ENCODE results near the gene PPL.
"Not testable (repeated sequence)": the region's sequence is repeated elsewhere in the genome, so short reads cannot be mapped to it uniquely, and the experiment has no call there.

The PPL gene

DNA sequence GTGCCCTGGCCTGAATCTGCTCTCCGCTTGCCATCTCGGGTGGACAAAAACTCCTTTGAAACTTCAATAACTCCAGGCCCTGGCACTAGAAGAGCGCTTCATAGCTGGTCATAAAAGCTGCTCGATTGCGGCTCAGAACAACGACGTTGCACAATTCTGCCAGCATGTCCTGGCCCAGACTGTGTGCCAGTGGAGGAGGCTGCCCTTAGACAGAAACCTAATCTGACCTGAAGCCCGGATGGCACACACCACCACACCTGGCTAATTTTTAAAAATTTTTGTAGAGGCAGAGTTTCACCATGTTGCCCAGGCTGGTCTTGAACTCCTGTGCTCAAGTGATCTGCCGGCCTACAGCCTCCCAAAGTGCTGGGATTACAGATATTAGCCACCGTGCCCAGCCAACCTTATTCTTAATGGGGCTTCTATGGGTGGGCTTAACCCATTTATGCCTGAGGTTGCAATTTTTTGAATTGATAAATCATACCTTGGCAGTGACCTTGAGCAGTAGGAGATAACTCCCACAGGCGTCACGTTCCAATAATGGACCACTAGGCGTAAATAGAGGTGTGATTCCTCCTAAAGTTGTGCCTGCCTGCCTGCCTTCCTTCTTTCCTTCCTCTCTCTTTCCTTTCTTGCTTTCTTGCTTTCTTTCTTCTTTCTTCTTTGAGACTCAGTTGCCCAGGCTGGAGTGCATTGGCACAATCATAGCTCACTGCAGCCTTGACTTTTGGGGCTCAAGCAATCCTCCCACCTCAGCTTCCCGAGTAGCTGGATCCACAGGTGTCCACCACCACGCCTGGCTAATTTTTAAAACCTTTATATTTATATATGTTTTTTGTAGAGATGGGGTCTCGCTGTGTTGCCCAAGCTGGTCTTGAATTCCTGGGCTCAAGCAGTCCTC is 1.1 kb upstream of the PPL start:
- H3K9me3 ChIP-seq (ENCODE audit: control insufficient read depth, low read length): no peaks in the 10 kb centered on the region
- H3K27me3 ChIP-seq (ENCODE audit: control insufficient read depth, insufficient read depth, low read length): peaks cover 8% of the 10 kb centered on the region
- H3K36me3 ChIP-seq (ENCODE audit: control insufficient read depth, insufficient read depth, low read length): no peaks in the 10 kb centered on the region
- H3K4me3 ChIP-seq (ENCODE audit: low read length): no peak overlapping the region
- H3K4me1 ChIP-seq (ENCODE audit: control insufficient read depth, insufficient read depth, low read length): peaks cover 41% of the 10 kb centered on the region
- H3K9ac ChIP-seq (ENCODE audit: low read length): peak overlapping the region; percentile 44

DNA sequence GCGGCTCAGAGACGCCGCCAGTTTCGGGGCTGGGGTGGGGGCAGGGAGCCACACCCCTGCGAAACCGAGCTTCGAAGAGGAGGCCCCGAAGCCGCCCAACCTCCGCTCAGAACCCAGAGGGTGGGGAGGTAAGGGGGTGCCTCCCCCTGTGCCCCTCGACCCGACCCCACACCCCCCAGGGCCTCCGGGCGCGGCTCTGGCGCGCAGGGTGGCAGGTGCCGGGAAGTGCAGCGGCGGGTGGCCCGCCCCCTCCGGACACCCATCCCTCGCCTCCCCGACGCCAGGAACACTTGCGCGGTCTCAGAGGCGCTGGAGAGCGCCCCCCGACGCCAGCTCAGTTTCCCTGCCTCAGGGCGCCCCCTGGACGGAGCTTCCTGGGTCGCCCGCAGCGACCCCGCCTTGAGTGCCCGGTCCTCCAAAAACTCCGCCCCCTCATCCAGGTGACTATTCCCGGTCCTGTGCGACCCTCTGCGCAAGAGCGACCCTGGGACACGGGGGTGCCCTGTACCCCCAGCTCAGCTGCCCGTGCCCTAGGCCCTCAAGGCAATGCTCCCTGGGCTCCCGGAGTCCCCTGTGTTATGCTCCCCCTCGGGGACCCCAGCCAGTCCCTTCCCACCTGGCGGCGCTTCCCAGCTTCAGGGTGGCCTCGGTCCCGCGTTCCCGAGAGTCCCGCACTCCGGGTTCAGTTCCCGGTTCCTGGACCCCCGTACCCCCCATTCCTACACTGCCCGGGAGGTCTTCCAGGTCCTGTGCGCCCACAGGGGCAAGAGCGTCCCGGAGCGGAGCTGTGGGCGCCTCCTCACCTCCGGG is 562 bp downstream of the PPL start:
- no peaks in the 10 kb centered on the region for H3K9me3 ChIP-seq (ENCODE audit: control insufficient read depth, low read length)
- peak overlapping the region; percentile 80 for H3K9ac ChIP-seq (ENCODE audit: low read length)
- H3K4me1 ChIP-seq (ENCODE audit: control insufficient read depth, insufficient read depth, low read length): peaks cover 33% of the 10 kb centered on the region
- H3K36me3 ChIP-seq (ENCODE audit: control insufficient read depth, insufficient read depth, low read length): no peaks in the 10 kb centered on the region
- peaks cover 8% of the 10 kb centered on the region for H3K27me3 ChIP-seq (ENCODE audit: control insufficient read depth, insufficient read depth, low read length)
- peak overlapping the region; percentile 89 for H3K4me3 ChIP-seq (ENCODE audit: low read length)

DNA sequence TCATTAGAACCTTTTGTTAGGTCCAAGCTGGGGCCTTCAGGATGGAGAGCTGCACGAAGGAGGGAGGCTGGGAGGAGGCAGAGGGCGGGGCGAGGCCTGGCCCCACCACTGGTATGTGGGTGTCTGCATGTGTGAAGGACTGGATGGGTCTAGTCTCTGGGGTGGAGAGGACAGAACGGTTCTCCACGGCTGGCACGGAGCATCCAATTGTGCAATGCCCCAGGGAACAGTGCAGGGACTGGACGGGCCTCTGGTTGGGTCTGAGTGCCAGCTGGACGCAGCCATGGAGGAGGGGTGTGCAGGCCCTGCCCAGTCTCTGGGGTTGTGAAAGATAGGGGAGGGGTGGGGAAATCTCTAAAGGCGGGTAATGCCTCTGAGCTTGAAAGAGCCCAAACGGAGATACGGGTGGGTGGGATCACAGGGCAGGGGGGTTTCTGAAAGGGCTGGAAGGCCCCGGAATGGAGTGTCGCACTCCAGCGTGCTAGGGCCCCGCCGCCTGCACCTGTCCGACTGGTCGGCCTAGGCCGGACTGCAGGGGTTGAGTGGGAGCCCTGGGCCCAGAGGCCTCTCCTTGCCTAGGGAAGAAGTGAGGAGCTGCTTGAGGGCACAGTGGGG is 1.6 kb downstream of the PPL start:
- Histone ChIP-seq H3K9ac (ENCODE audit: low read length) (peak overlapping the region; percentile 80), H3K4me3 (ENCODE audit: low read length) (peak overlapping the region; percentile 50), H3K36me3 (ENCODE audit: control insufficient read depth, insufficient read depth, low read length) (no peaks in the 10 kb centered on the region), H3K9me3 (ENCODE audit: control insufficient read depth, low read length) (no peaks in the 10 kb centered on the region), H3K27me3 (ENCODE audit: control insufficient read depth, insufficient read depth, low read length) (peaks cover 8% of the 10 kb centered on the region), H3K4me1 (ENCODE audit: control insufficient read depth, insufficient read depth, low read length) (peaks cover 33% of the 10 kb centered on the region)

DNA sequence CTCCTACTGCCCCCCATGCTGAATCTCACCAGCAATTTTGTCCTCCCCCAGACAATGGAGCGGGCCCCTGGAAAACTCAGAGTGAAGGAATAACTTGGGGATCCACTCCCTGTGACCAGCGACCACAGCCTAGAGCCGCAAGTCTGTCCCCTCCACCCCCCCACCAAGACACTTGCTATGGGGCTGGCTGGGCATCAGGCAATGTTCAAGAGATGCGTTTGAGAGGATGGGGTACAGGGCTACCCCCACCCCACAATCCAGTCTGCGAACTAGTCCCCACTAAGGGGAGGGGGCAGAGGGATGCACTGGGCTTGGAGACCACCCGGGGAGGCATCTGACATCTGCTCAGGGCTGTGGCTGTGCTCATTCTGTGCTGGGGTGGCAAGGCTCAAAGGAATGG is 2.4 kb downstream of the PPL start:
- H3K9me3 ChIP-seq (ENCODE audit: control insufficient read depth, low read length): no peaks in the 10 kb centered on the region
- no peak overlapping the region for H3K4me3 ChIP-seq (ENCODE audit: low read length)
- H3K9ac ChIP-seq (ENCODE audit: low read length): no peak overlapping the region
- no peaks in the 10 kb centered on the region for H3K36me3 ChIP-seq (ENCODE audit: control insufficient read depth, insufficient read depth, low read length)
- H3K27me3 ChIP-seq (ENCODE audit: control insufficient read depth, insufficient read depth, low read length): peaks cover 8% of the 10 kb centered on the region
- peaks cover 33% of the 10 kb centered on the region for H3K4me1 ChIP-seq (ENCODE audit: control insufficient read depth, insufficient read depth, low read length)

DNA sequence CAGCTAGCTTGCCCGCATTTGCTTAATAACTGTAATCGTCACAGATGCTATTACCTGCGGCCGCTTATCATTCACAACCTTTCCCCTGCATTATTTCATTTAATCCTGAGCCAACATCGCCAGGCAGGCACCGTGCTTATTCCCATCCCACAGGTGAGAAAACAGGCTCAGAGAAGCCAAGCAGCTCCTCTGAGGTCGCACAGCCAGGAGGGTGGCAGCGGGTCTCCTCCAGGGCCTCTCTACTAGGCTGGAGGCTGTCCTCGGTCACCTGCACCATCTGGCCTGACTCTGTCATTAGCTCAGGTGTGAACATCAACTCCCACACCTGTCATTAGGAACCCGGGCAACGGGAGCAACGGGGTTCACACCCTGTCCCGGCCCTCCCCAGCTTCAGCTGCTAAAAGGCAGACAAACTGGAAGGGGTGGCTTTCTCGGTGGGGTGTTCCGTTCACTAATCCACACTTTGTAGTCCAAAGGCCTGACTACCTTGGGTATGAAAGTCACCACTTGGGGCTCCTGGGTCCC is 3.0 kb downstream of the PPL start:
- Histone ChIP-seq H3K27me3 (ENCODE audit: control insufficient read depth, insufficient read depth, low read length) (peaks cover 8% of the 10 kb centered on the region), H3K9ac (ENCODE audit: low read length) (no peak overlapping the region), H3K9me3 (ENCODE audit: control insufficient read depth, low read length) (no peaks in the 10 kb centered on the region), H3K36me3 (ENCODE audit: control insufficient read depth, insufficient read depth, low read length) (no peaks in the 10 kb centered on the region), H3K4me1 (ENCODE audit: control insufficient read depth, insufficient read depth, low read length) (peaks cover 33% of the 10 kb centered on the region), H3K4me3 (ENCODE audit: low read length) (no peak overlapping the region)

DNA sequence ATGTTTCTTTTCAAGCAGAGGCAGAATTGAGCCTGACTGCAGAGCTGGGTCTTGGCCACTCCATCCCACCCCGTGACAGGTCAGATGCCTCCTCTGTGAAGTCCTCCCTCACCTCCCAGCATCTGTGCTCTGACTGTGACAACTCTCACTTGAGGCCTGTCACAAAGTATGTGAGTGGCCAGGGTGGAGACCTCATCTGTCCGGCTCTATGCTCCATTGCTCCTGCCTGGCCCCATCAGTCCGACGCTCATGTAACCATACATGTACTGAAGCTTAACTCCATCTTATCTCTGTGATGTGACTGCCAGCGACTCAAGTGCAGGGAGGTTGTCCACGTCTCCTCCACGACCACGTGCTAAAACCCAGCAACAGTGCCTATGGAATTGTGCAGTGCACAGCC is 3.5 kb downstream of the PPL start:
- Histone ChIP-seq H3K4me3 (ENCODE audit: low read length) (no peak overlapping the region), H3K27me3 (ENCODE audit: control insufficient read depth, insufficient read depth, low read length) (peaks cover 8% of the 10 kb centered on the region), H3K36me3 (ENCODE audit: control insufficient read depth, insufficient read depth, low read length) (no peaks in the 10 kb centered on the region), H3K4me1 (ENCODE audit: control insufficient read depth, insufficient read depth, low read length) (peaks cover 33% of the 10 kb centered on the region), H3K9me3 (ENCODE audit: control insufficient read depth, low read length) (no peaks in the 10 kb centered on the region), H3K9ac (ENCODE audit: low read length) (no peak overlapping the region)

DNA sequence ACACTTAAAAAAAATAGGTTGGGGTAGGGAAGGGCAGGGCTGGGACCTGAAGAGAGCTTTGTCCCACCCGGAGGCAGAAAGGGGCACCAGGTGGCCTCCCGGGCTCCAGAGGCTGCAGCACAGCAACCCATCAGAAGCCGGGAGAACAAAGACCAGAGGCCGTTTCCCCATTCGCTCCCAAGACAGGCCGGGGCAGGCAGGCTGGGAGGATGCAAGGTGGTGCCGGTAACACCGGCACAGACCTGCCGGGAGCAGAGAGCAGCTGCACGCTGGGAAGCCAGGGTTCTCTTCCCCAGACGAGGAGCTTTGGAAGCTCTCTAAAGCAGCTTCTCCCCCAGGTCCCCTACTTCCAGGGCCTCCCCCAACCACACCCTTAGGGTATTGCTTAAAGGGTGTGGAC is 5.6 kb downstream of the PPL start:
- no peaks in the 10 kb centered on the region for H3K36me3 ChIP-seq (ENCODE audit: control insufficient read depth, insufficient read depth, low read length)
- no peak overlapping the region for H3K4me3 ChIP-seq (ENCODE audit: low read length)
- H3K27me3 ChIP-seq (ENCODE audit: control insufficient read depth, insufficient read depth, low read length): peaks cover 4% of the 10 kb centered on the region
- H3K4me1 ChIP-seq (ENCODE audit: control insufficient read depth, insufficient read depth, low read length): peaks cover 22% of the 10 kb centered on the region
- no peak overlapping the region for H3K9ac ChIP-seq (ENCODE audit: low read length)
- H3K9me3 ChIP-seq (ENCODE audit: control insufficient read depth, low read length): peaks cover 6% of the 10 kb centered on the region

DNA sequence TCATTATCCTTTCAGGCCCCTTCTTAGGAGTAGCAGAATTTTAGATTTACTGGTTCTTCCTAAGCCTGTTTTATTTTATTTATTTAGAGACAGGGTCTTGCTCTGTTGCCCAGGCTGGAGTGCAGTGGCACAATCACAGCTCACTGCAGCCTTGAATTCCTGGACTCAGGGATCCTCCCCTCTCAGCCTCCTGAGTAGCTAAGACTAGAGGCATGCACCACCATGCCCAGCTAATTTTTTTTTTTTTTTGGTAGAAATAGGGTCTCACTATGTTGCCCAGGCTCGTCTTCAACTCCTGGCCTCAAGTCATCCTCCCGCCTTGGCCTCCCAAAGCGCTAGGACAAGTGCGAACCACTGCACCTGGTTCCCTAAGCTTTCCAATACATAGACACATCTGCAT is 7.3 kb downstream of the PPL start:
- not testable (repeated sequence) for H3K36me3 ChIP-seq (ENCODE audit: control insufficient read depth, insufficient read depth, low read length); H3K27me3 ChIP-seq (ENCODE audit: control insufficient read depth, insufficient read depth, low read length); H3K4me3 ChIP-seq (ENCODE audit: low read length); H3K9me3 ChIP-seq (ENCODE audit: control insufficient read depth, low read length); H3K9ac ChIP-seq (ENCODE audit: low read length)
- peaks cover 16% of the 10 kb centered on the region for H3K4me1 ChIP-seq (ENCODE audit: control insufficient read depth, insufficient read depth, low read length)

DNA sequence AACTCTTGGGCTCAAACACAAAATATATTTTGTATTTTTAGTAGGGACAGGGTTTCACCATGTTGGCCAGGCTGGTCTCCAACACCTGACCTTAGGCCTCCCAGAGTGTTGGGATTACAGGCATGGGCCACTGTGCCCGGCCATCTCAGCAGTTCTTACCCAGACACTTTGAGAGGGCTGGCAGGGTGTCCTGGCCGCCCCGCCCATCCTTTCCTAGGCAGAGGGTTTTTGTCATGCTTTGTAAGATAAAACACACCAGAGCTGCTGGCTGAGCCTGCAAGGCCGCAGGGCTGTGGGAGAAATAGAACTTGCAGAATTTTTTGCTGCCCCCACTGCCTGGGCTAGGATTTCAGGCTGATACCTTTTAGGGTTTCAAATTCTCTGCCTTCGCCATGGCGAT is 8.7 kb downstream of the PPL start:
- peaks cover 6% of the 10 kb centered on the region for H3K9me3 ChIP-seq (ENCODE audit: control insufficient read depth, low read length)
- peaks cover 12% of the 10 kb centered on the region for H3K4me1 ChIP-seq (ENCODE audit: control insufficient read depth, insufficient read depth, low read length)
- no peak overlapping the region for H3K9ac ChIP-seq (ENCODE audit: low read length)
- H3K27me3 ChIP-seq (ENCODE audit: control insufficient read depth, insufficient read depth, low read length): no peaks in the 10 kb centered on the region
- H3K4me3 ChIP-seq (ENCODE audit: low read length): no peak overlapping the region
- H3K36me3 ChIP-seq (ENCODE audit: control insufficient read depth, insufficient read depth, low read length): no peaks in the 10 kb centered on the region

DNA sequence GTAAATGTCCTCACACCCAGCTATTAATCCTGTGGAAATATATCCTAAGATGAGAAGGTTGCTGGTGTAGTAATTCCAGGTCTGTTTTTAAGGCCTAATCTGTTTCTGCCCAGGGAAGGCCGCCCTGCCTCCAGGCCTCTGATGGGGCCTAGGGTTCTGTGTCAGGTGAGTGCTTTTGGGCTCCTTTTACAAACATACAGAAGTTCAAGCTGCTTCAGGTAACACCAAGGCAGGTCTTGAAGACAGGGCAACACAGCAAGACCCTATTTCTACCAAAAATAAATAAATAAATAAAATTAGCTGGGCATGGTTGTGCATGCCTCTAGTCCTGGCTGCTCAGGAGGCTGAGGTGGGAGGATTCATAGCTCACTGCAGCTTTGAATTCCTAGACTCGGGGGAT is 9.3 kb downstream of the PPL start:
- Histone ChIP-seq H3K4me3 (ENCODE audit: low read length) (no peak overlapping the region), H3K9ac (ENCODE audit: low read length) (no peak overlapping the region), H3K36me3 (ENCODE audit: control insufficient read depth, insufficient read depth, low read length) (no peaks in the 10 kb centered on the region), H3K27me3 (ENCODE audit: control insufficient read depth, insufficient read depth, low read length) (no peaks in the 10 kb centered on the region), H3K4me1 (ENCODE audit: control insufficient read depth, insufficient read depth, low read length) (peaks cover 12% of the 10 kb centered on the region), H3K9me3 (ENCODE audit: control insufficient read depth, low read length) (peaks cover 6% of the 10 kb centered on the region)

DNA sequence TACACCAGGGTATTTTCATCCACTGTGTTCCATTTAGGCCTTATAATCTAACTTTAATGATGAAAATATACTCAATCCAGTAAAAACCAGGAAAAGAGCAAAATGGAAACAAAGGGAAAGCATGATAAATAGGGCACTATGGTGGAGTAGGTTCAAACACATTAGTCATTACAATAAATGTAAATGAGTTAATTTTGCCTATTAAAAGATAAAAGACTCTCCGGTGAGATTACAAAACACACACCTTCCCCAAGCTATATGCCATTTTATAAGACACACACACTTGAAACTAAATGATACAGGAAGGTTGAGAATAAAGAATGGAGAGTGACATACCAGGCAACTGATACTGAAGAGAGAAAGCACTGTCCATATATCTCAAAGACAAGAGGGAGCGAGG is 10.0 kb downstream of the PPL start:
- Histone ChIP-seq H3K9me3 (ENCODE audit: control insufficient read depth, low read length) (peaks cover 6% of the 10 kb centered on the region), H3K36me3 (ENCODE audit: control insufficient read depth, insufficient read depth, low read length) (no peaks in the 10 kb centered on the region), H3K9ac (ENCODE audit: low read length) (no peak overlapping the region), H3K4me1 (ENCODE audit: control insufficient read depth, insufficient read depth, low read length) (peaks cover 12% of the 10 kb centered on the region), H3K4me3 (ENCODE audit: low read length) (no peak overlapping the region), H3K27me3 (ENCODE audit: control insufficient read depth, insufficient read depth, low read length) (no peaks in the 10 kb centered on the region)

DNA sequence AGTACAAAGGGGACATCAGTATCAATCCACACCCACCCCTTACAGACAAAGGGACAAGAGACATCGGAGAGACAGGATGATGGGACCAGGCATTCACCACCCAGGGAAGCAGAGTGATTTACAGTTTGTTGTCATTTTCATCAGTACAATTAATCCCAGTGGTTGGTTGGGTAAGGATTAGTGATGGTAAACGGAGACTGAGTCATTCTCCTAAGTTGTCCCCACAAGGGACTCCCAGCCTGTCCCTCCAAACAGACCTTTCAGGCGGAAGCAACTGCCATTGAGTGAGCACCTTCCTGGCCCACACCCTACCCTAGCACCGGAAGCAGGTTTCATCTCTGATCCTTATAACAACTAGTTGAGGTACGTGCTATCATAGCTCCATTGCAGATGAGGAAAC is 11.2 kb downstream of the PPL start:
- H3K9me3 ChIP-seq (ENCODE audit: control insufficient read depth, low read length): peaks cover 6% of the 10 kb centered on the region
- H3K36me3 ChIP-seq (ENCODE audit: control insufficient read depth, insufficient read depth, low read length): no peaks in the 10 kb centered on the region
- no peak overlapping the region for H3K9ac ChIP-seq (ENCODE audit: low read length)
- no peak overlapping the region for H3K4me3 ChIP-seq (ENCODE audit: low read length)
- H3K27me3 ChIP-seq (ENCODE audit: control insufficient read depth, insufficient read depth, low read length): no peaks in the 10 kb centered on the region
- H3K4me1 ChIP-seq (ENCODE audit: control insufficient read depth, insufficient read depth, low read length): peaks cover 12% of the 10 kb centered on the region
